Astrocyte (in vitro differentiated cells and primary cell): ENCODE data around the gene CCDC71. TPM values are rescaled to one million over a fixed set of nuclear protein-coding genes. Genes with fewer than 3 reads are reported as not detected.
A peak's percentile ranks its signal among the peaks of the same experiment; 100 is the strongest.

Source experiments
- DNase-seq: peaks from one replicate; pipeline ENCODE4 v3.0.0-alpha.2; 2010; ENCODE audit warnings: low read depth
- FAIRE-seq: peaks from 2 replicates; lab custom pipeline; 2011; peaks lifted over from hg19 to GRCh38; lab: Jason Lieb, UNC
- H2AFZ ChIP-seq: 2 replicates; pipeline ENCODE4 v1.6.0; 2012; ENCODE audit warnings: low read depth, low read length, inconsistent platforms
- H3K27ac ChIP-seq: 2 replicates; pipeline ENCODE4 v1.5.1; 2011; ENCODE audit warnings: low read depth, low read length, inconsistent platforms
- H3K27me3 ChIP-seq: 2 replicates; pipeline ENCODE4 v1.6.0; 2011; ENCODE audit warnings: low read length, inconsistent platforms; ENCODE audit not compliant: insufficient read depth
- H3K36me3 ChIP-seq: 2 replicates; pipeline ENCODE4 v1.5.1; 2011; ENCODE audit warnings: low read length, inconsistent platforms; ENCODE audit not compliant: insufficient read depth
- H3K4me1 ChIP-seq: 2 replicates; pipeline ENCODE4 v1.5.1; 2011; ENCODE audit warnings: low read length, inconsistent platforms; ENCODE audit not compliant: insufficient read depth
- H3K4me2 ChIP-seq: 2 replicates; pipeline ENCODE4 v1.6.0; 2012; ENCODE audit warnings: low read length, inconsistent platforms
- H3K4me3 ChIP-seq: 2 replicates; pipeline ENCODE4 v1.5.1; 2011; ENCODE audit warnings: low read depth, mild to moderate bottlenecking, low read length, inconsistent platforms; ENCODE audit not compliant: insufficient read depth
- H3K79me2 ChIP-seq: 2 replicates; pipeline ENCODE4 v1.6.0; 2012; ENCODE audit warnings: mild to moderate bottlenecking, low read length, inconsistent platforms; ENCODE audit not compliant: insufficient read depth
- H3K9ac ChIP-seq: 2 replicates; pipeline ENCODE4 v1.6.0; 2012; ENCODE audit warnings: mild to moderate bottlenecking, low read length, inconsistent platforms
- H3K9me3 ChIP-seq: 2 replicates; pipeline ENCODE4 v1.5.1; 2012; ENCODE audit warnings: low read depth, mild to moderate bottlenecking, low read length, inconsistent platforms; ENCODE audit not compliant: insufficient read depth
- H4K20me1 ChIP-seq: 2 replicates; pipeline ENCODE4 v1.6.0; 2012; ENCODE audit warnings: low read length, inconsistent platforms; ENCODE audit not compliant: insufficient read depth
- H3K27ac Mint-ChIP-seq: one replicate; pipeline ENCODE4 v1.8.0; 2021; ENCODE audit warnings: mild to moderate bottlenecking, mixed read lengths; ENCODE audit not compliant: unreplicated experiment
- H3K27me3 Mint-ChIP-seq: one replicate; pipeline ENCODE4 v1.8.0; 2021; ENCODE audit warnings: low read depth, mixed read lengths; ENCODE audit not compliant: unreplicated experiment
- H3K36me3 Mint-ChIP-seq: one replicate; pipeline ENCODE4 v1.8.0; 2021; ENCODE audit warnings: low read depth, mixed read lengths; ENCODE audit not compliant: unreplicated experiment
- H3K4me1 Mint-ChIP-seq: one replicate; pipeline ENCODE4 v1.8.0; 2021; ENCODE audit warnings: low read depth, mixed read lengths; ENCODE audit not compliant: unreplicated experiment
- H3K4me3 Mint-ChIP-seq: one replicate; pipeline ENCODE4 v1.8.0; 2021; ENCODE audit warnings: mild to moderate bottlenecking, moderate library complexity, mixed read lengths; ENCODE audit not compliant: unreplicated experiment
- H3K9me3 Mint-ChIP-seq: one replicate; pipeline ENCODE4 v1.8.0; 2021; ENCODE audit warnings: mild to moderate bottlenecking, mixed read lengths; ENCODE audit not compliant: unreplicated experiment
- CTCF ChIP-seq: IDR thresholded peaks from 2 replicates; pipeline ENCODE4 v1.5.1; 2011; ENCODE audit warnings: low read depth, mild to moderate bottlenecking, inconsistent platforms, low read length, moderate library complexity; ENCODE audit not compliant: insufficient read depth
- EZH2 ChIP-seq: IDR thresholded peaks from 2 replicates; pipeline ENCODE4 v1.6.1; 2012; ENCODE audit warnings: mild to moderate bottlenecking, low read length, inconsistent platforms; ENCODE audit not compliant: insufficient read depth
- total RNA-seq: library from RNA; stranded (reverse); gene quantifications from 2 replicates; pipeline ENCODE4 v1.2.1, GENCODE V29; 2021

The CCDC71 gene
- total RNA-seq, 1 donor from 2014 or later = 18.5 TPM

GRCh38 chr3:49172551-49173041, 6.5 kb upstream of the CCDC71 start:
- Histone ChIP-seq H3K27ac (no peak overlapping the region), H3K4me1 (peaks cover 38% of the 10 kb centered on the region), H2AFZ (no peak overlapping the region), H3K36me3 (no peaks in the 10 kb centered on the region), H3K27me3 (no peaks in the 10 kb centered on the region), H4K20me1 (peaks cover 34% of the 10 kb centered on the region), H3K79me2 (peaks cover 12% of the 10 kb centered on the region), H3K9ac (peak overlapping the region; percentile 79), H3K4me2 (peak overlapping the region; percentile 98), H3K9me3 (no peaks in the 10 kb centered on the region), H3K4me3 (no peak overlapping the region)
- Mint-ChIP-seq H3K4me3 (peak overlapping the region; percentile 87), H3K4me1 (peaks cover 16% of the 10 kb centered on the region), H3K9me3 (no peaks in the 10 kb centered on the region), H3K27me3 (no peaks in the 10 kb centered on the region), H3K36me3 (peaks cover 15% of the 10 kb centered on the region), H3K27ac (no peak overlapping the region)
- FAIRE-seq (no peak), DNase-seq (no peak)
- no peak for TF ChIP-seq CTCF
- TF ChIP-seq EZH2 = no peak

GRCh38 chr3:49171775-49172500, 5.8 kb upstream of the CCDC71 start:
- Histone ChIP-seq H3K36me3 (no peaks in the 10 kb centered on the region), H3K27ac (peak overlapping the region; percentile 44), H4K20me1 (peaks cover 33% of the 10 kb centered on the region), H3K4me2 (peak overlapping the region; percentile 98), H3K27me3 (no peaks in the 10 kb centered on the region), H3K4me3 (peak overlapping the region; percentile 73), H2AFZ (peak overlapping the region; percentile 100), H3K9ac (peak overlapping the region; percentile 79), H3K79me2 (peaks cover 12% of the 10 kb centered on the region), H3K9me3 (no peaks in the 10 kb centered on the region), H3K4me1 (peaks cover 38% of the 10 kb centered on the region)
- Mint-ChIP-seq H3K36me3 (peaks cover 14% of the 10 kb centered on the region), H3K27ac (peak overlapping the region; percentile 41), H3K27me3 (no peaks in the 10 kb centered on the region), H3K4me1 (peaks cover 16% of the 10 kb centered on the region), H3K4me3 (peak overlapping the region; percentile 87), H3K9me3 (no peaks in the 10 kb centered on the region)
- TF ChIP-seq CTCF (no peak), EZH2 (no peak)
- no peak for FAIRE-seq
- DNase-seq = no peak
